BLaER1 treated with 17β-estradiol and CSF1 and Interleukin-3, amounts not matched to agents 10 nM and 100 nM (cell line): ENCODE data around the gene PRDM16.
A peak's percentile ranks its signal among the peaks of the same experiment; 100 is the strongest.

Source experiments
- H3K27ac ChIP-seq, 11 experiments: shearing (Covaris generic); formaldehyde crosslinking; 2 replicates each; pipeline ENCODE4 v1.8.1; 2022
- H3K27me3 ChIP-seq, 11 experiments: shearing (Covaris generic); formaldehyde crosslinking; 2 replicates each; pipeline ENCODE4 v1.8.1; 2022
- H3K36me3 ChIP-seq, 11 experiments: shearing (Covaris generic); formaldehyde crosslinking; 2 replicates each; pipeline ENCODE4 v1.8.1; 2022
- H3K4me1 ChIP-seq, 10 experiments: shearing (Covaris generic); formaldehyde crosslinking; 2 replicates each; pipeline ENCODE4 v1.8.1; 2022
- H3K4me2 ChIP-seq, 11 experiments: shearing (Covaris generic); formaldehyde crosslinking; 2 replicates each; pipeline ENCODE4 v1.8.1; 2022
- H3K4me3 ChIP-seq, 10 experiments: shearing (Covaris generic); formaldehyde crosslinking; 2 replicates each; pipeline ENCODE4 v1.8.1; 2022
- H3K9ac ChIP-seq, 11 experiments: shearing (Covaris generic); formaldehyde crosslinking; 2 replicates each; pipeline ENCODE4 v1.8.1; 2022
- H3K9me3 ChIP-seq, 11 experiments: shearing (Covaris generic); formaldehyde crosslinking; replicated peaks in 1 of 11; 2 replicates each; pipeline ENCODE4 v1.8.1; 2022
- H4K20me1 ChIP-seq, 11 experiments: shearing (Covaris generic); formaldehyde crosslinking; 2 replicates each; pipeline ENCODE4 v1.8.1; 2022
- Cebpa-rat ChIP-seq, 11 experiments: shearing (Covaris generic); IDR thresholded peaks; 2 replicates each; pipeline ENCODE4 v1.8.1; 2022

PRDM16 gene

DNA sequence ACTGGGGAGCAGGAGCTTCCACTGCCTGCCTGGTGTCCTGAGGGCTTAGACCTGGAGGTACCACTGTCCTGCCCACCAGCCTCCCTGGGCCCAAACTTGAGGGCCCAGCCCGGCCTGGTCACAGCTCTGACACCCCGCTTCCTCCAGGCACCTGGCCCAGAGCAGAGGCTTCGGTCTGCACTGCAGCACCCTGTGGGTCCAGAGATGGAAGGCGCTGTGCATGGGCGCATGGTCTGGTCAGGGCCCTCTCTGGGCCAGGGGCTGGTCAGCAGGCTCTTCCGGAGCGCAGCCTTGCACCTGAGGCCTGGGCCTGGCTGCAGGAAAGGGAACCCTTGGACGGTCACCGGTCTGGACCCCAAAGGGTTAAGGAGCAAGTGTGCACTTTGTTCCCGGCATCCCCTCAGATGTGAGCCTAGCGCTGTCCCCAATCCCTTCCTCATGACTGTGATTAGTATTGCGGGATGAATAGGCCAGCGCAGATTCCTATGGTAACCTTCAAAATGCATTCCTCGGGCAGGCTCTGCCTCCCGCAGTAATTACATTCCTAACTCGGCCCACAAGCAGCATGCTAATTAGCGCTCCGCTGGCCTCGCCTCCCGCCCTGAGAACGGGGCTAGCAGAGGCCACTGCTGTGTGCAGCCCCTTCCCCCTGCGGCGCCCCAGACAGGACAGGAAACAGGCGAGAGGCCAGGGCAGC is 36.3 kb downstream of the PRDM16 start:
- Histone ChIP-seq H3K36me3 (no peaks in the 10 kb centered on the region), H3K27ac (no peak overlapping the region), H3K27me3 (peaks cover 4 to 48% (median 31%) of the 10 kb centered on the region in 11 experiments; a peak in 21 of 22 replicates), H3K4me1 (peaks cover 0 to 37% (median 19%) of the 10 kb centered on the region in 10 experiments; a peak in 15 of 20 replicates), H3K4me2 (no peak overlapping the region), H3K9ac (no peak overlapping the region), H3K9me3 (peaks cover 7 to 14% (median 11%) of the 10 kb centered on the region in 11 experiments; a peak in 19 of 22 replicates), H3K4me3 (no peak overlapping the region), H4K20me1 (peaks cover 0 to 40% (median 0%) of the 10 kb centered on the region in 11 experiments; a peak in 7 of 22 replicates)
- TF ChIP-seq Cebpa-rat (IDR thresholded peaks at IDR 0.05): no peak

DNA sequence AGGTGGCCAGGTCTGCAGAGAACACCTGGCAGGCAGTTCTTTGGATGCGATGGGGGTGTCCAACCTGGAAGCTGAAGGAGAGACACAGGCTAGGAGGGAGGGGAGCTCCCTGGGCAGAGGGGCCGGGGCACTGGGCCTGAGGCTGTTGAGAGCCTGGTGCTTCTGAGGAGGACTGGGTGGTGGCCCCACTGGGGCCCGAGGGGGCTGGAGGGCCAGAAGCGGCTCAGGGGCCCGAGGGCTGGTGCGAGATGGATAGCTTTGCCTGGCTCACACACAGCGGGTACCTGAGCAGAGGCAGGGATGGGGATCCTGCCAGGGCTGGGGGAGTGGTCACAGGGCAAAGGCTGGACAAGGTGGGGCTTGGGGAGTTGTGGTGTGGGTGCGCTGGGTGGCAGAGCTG is 37.2 kb downstream of the PRDM16 start:
- Histone ChIP-seq H4K20me1 (peaks cover 0 to 34% (median 0%) of the 10 kb centered on the region in 11 experiments; a peak in 7 of 22 replicates), H3K27me3 (peaks cover 4 to 53% (median 34%) of the 10 kb centered on the region in 11 experiments; a peak in 21 of 22 replicates), H3K27ac (no peak overlapping the region), H3K9ac (no peak overlapping the region), H3K9me3 (peaks cover 7 to 14% (median 11%) of the 10 kb centered on the region in 11 experiments; a peak in 19 of 22 replicates), H3K4me2 (no peak overlapping the region), H3K4me3 (no peak overlapping the region), H3K36me3 (no peaks in the 10 kb centered on the region), H3K4me1 (peaks cover 0 to 45% (median 20%) of the 10 kb centered on the region in 10 experiments; a peak in 15 of 20 replicates)
- no peak for TF ChIP-seq Cebpa-rat (IDR thresholded peaks at IDR 0.05)

DNA sequence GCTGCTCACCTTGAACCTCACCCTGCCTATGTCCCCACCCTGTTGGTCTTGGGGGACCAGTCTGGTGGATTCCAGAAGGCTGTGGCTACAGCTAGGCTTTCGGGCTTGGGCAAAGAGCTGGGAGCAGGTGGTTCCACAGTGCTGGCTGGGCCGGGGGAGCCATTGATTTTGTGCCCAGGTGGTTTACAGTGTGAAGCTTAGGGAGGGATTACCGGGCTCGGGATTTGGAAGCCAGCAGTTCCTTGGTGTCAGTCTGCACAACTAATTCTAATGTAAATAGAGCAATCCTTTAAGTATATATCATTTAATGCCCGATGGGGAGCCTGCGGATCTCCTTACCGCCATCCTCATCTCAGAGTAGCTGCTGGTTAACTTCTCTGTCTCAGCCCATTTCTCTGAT is 38.2 kb downstream of the PRDM16 start:
- H3K4me3 ChIP-seq: no peak overlapping the region
- H4K20me1 ChIP-seq: peaks cover 0 to 25% (median 0%) of the 10 kb centered on the region in 11 experiments; a peak in 6 of 22 replicates
- no peak overlapping the region for H3K9ac ChIP-seq
- no peak for TF ChIP-seq Cebpa-rat (IDR thresholded peaks at IDR 0.05)
- no peaks in the 10 kb centered on the region for H3K36me3 ChIP-seq
- peaks cover 7 to 14% (median 11%) of the 10 kb centered on the region in 11 experiments; a peak in 19 of 22 replicates for H3K9me3 ChIP-seq
- peaks cover 4 to 49% (median 34%) of the 10 kb centered on the region in 11 experiments; a peak in 21 of 22 replicates for H3K27me3 ChIP-seq
- H3K4me2 ChIP-seq: no peak overlapping the region
- no peak overlapping the region for H3K27ac ChIP-seq
- H3K4me1 ChIP-seq: peaks cover 0 to 45% (median 20%) of the 10 kb centered on the region in 10 experiments; a peak in 15 of 20 replicates

DNA sequence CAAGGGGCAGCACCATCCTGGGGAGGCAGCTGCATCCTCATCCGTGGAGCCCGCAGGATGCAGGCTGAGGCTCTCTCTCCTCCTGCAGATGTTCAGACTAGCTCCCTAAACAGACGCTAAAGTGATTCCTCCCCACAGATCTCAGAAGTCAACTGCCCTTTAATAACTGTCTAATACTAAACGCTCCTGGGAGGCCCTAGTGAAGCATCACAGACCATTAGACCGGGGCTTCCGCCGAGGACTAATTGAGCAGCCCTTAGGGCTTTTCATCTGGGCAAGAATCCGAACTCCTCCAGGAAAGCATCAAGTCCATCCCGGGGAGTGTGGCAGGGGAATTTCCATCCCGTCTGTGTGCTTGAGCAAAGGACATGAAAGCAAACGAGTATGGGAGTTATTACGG is 40.4 kb downstream of the PRDM16 start:
- Histone ChIP-seq H3K27me3 (peaks cover 0 to 44% (median 27%) of the 10 kb centered on the region in 11 experiments; a peak in 20 of 22 replicates), H3K36me3 (no peaks in the 10 kb centered on the region), H3K9me3 (peaks cover 7 to 14% (median 11%) of the 10 kb centered on the region in 11 experiments; a peak in 19 of 22 replicates), H3K4me3 (no peak overlapping the region), H3K4me2 (peak overlapping the region in 8 of 11 experiments; percentile 40 to 84 (median 64); a peak in 15 of 22 replicates), H3K9ac (peak overlapping the region in 2 of 11 experiments; percentile 14 to 29; a peak in 2 of 22 replicates), H4K20me1 (peaks cover 0 to 23% (median 0%) of the 10 kb centered on the region in 11 experiments; a peak in 5 of 22 replicates), H3K27ac (peak overlapping the region in 1 of 11 experiments; percentile 40; a peak in 1 of 22 replicates), H3K4me1 (peaks cover 0 to 30% (median 16%) of the 10 kb centered on the region in 10 experiments; a peak in 15 of 20 replicates)
- no peak for TF ChIP-seq Cebpa-rat (IDR thresholded peaks at IDR 0.05)

DNA sequence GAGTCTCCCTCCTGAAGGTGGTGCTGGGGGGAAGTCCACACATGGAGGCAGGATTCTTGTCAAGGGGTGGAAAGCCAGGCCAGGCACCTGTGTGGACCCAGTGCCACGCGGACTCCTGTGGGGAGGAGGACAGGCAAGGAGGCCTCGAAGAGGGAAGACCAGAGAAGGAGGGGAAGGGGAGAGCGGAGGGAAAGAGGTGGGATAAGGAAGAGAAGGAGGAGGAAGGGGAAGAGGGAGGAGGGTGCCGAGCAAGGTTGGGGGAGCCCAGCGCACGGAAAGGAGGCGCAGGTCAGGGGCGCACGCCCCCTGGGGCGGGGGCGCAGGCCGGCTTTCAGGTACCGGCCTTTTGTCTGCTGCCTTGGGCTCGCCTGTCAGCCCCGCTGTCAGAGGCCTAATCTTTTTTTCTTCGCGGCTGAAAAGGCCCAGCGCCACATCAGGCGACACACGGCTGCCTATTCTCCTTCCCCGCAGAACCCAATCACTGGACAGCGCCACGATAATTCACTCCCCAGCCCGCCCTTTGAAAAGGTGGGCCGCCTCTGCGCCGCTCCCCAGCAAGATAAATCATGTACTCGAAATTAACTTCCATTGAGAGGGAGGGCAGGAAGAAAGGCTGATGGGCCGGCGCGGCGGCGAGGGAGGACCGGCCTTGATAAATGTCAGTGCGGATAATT is 42.5 kb downstream of the PRDM16 start:
- H3K9me3 ChIP-seq: peaks cover 7 to 14% (median 11%) of the 10 kb centered on the region in 11 experiments; a peak in 19 of 22 replicates
- no peak for TF ChIP-seq Cebpa-rat (IDR thresholded peaks at IDR 0.05)

DNA sequence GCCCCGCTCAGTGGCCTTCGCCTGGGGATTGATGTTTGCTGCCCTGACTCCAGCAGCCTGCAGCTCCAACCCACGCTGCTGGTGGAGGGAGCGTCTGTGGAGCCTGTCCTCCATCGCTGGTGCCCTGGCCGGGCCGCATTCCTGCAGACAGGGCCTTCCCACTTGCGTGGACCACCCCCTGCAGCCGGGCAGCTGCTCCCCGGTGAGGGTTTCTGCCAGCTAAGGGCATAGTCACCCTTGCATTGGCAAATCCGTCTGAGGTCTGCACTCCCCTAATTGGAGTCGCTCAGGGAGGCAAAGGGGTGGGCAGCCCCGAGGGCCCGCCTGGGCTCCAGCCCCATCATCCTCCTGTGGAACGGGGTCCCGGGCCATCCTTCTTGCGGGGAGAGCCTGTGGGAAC is 43.5 kb downstream of the PRDM16 start:
- no peaks in the 10 kb centered on the region for H3K36me3 ChIP-seq
- H3K4me3 ChIP-seq: no peak overlapping the region
- H3K27ac ChIP-seq: no peak overlapping the region
- peaks cover 7 to 11% (median 10%) of the 10 kb centered on the region in 11 experiments; a peak in 19 of 22 replicates for H3K9me3 ChIP-seq
- TF ChIP-seq Cebpa-rat (IDR thresholded peaks at IDR 0.05): no peak
- H4K20me1 ChIP-seq: peaks cover 0 to 19% (median 0%) of the 10 kb centered on the region in 11 experiments; a peak in 6 of 22 replicates
- no peak overlapping the region for H3K9ac ChIP-seq
- no peak overlapping the region for H3K4me2 ChIP-seq
- H3K27me3 ChIP-seq: peaks cover 0 to 36% (median 26%) of the 10 kb centered on the region in 11 experiments; a peak in 20 of 22 replicates
- H3K4me1 ChIP-seq: peaks cover 0 to 30% (median 16%) of the 10 kb centered on the region in 10 experiments; a peak in 15 of 20 replicates

More for the DNA sequence above, 42.5 kb downstream of the PRDM16 start:
- Histone ChIP-seq H3K4me2 (no peak overlapping the region; a peak in 1 of 22 replicates), H3K4me3 (no peak overlapping the region), H3K4me1 (peaks cover 0 to 30% (median 16%) of the 10 kb centered on the region in 10 experiments; a peak in 15 of 20 replicates), H3K9ac (no peak overlapping the region), H3K27me3 (peaks cover 0 to 44% (median 27%) of the 10 kb centered on the region in 11 experiments; a peak in 20 of 22 replicates), H3K36me3 (no peaks in the 10 kb centered on the region), H4K20me1 (peaks cover 0 to 14% (median 0%) of the 10 kb centered on the region in 11 experiments; a peak in 6 of 22 replicates), H3K27ac (no peak overlapping the region)

DNA sequence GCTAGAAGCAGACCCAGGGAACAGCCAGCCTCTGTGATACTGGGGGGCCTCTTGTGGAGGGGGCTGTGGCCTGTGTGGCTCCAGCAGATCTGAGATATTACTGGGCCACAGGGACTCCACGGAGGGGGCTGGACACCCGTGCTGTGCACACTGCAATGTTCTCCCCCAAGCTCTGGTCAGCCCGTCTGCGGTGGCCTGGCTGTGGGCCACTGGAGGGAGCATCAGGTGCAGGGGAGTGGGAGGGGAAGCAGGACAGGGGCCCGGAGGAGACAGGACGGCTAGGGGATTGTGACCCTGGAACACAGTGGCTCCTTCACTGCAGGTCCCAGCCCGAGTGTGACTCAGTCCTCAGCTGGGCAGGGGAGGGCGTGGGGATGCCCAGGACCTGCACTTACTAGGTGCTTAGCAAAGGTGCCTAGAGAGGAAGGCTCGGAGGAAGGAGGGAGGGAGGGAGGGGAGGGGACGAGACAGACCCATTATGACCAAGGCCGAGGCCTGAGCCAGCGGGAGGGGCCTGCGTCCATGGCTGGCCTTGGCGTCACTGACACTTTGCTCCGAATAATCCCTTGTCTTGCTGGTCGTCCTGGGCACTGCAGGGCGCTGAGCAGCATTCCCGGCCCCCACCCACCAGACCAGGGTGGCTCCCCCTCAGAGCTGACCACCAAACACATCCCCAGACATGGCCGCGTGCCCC is 44.2 kb downstream of the PRDM16 start:
- Histone ChIP-seq H3K27ac (no peak overlapping the region), H3K9ac (no peak overlapping the region), H4K20me1 (peaks cover 0 to 23% (median 0%) of the 10 kb centered on the region in 11 experiments; a peak in 7 of 22 replicates), H3K4me2 (no peak overlapping the region), H3K36me3 (no peaks in the 10 kb centered on the region), H3K9me3 (peaks cover 0 to 5% (median 4%) of the 10 kb centered on the region in 11 experiments; a peak in 17 of 22 replicates), H3K27me3 (peaks cover 0 to 30% (median 20%) of the 10 kb centered on the region in 11 experiments; a peak in 19 of 22 replicates), H3K4me3 (no peak overlapping the region), H3K4me1 (peaks cover 0 to 29% (median 16%) of the 10 kb centered on the region in 10 experiments; a peak in 15 of 20 replicates)
- no peak for TF ChIP-seq Cebpa-rat (IDR thresholded peaks at IDR 0.05)

DNA sequence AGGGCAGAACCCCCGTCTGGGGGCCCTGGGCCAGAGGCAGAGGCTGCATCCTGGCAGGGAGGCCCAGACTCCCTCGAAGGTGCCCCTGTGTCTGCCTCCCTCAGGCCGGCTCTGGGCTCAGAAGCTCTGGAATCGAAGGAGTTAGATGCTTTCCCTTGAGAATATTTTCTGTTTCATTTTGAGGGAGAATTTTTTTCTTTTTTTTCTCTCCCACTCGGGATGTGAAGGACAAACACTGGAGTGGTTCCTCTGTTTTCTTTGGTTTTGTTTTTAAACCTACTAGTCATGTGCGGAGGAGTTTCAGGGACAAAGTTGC is 44.7 kb downstream of the PRDM16 start:
- no peak for TF ChIP-seq Cebpa-rat (IDR thresholded peaks at IDR 0.05)
- H3K27me3 ChIP-seq: peaks cover 0 to 25% (median 16%) of the 10 kb centered on the region in 11 experiments; a peak in 17 of 22 replicates
- no peaks in the 10 kb centered on the region for H3K9me3 ChIP-seq
- no peak overlapping the region for H3K4me3 ChIP-seq
- no peak overlapping the region for H3K27ac ChIP-seq
- no peaks in the 10 kb centered on the region for H3K36me3 ChIP-seq
- no peak overlapping the region for H3K9ac ChIP-seq
- H3K4me2 ChIP-seq: no peak overlapping the region
- H4K20me1 ChIP-seq: peaks cover 0 to 28% (median 0%) of the 10 kb centered on the region in 11 experiments; a peak in 8 of 22 replicates
- H3K4me1 ChIP-seq: peaks cover 0 to 24% (median 16%) of the 10 kb centered on the region in 10 experiments; a peak in 15 of 20 replicates
